ENCODE measurements around the gene TSPYL4.

The TSPYL4 gene

GRCh38 chr6:116255246-116255800, 1.4 kb upstream of the TSPYL4 start:
- ATAC-seq, result no peak
- Mint-ChIP-seq H3K4me1 (peaks cover 10% of the 10 kb centered on the region), H3K27ac (no peak overlapping the region), H3K4me3 (no peak overlapping the region), H3K27me3 (no peaks in the 10 kb centered on the region), H3K9me3 (no peaks in the 10 kb centered on the region)
- DNase-seq, result no peak

GRCh38 chr6:116254297-116255056, 602 bp upstream of the TSPYL4 start:
- no peak overlapping the region for H3K4me3 Mint-ChIP-seq
- no peak overlapping the region for H3K27ac Mint-ChIP-seq
- H3K4me1 Mint-ChIP-seq, result peaks cover 6% of the 10 kb centered on the region
- H3K9me3 Mint-ChIP-seq, result no peaks in the 10 kb centered on the region
- no peak for DNase-seq
- H3K27me3 Mint-ChIP-seq, result no peaks in the 10 kb centered on the region
- no peak for ATAC-seq

- no peaks in the 10 kb centered on the region for H3K9me3 Mint-ChIP-seq
- no peak for ATAC-seq
Measured at GRCh38 chr6:116253188-116253504, 729 bp downstream of the TSPYL4 start.

GRCh38 chr6:116251568-116252384, 2.1 kb downstream of the TSPYL4 start:
- no peak for DNase-seq
- Mint-ChIP-seq H3K27me3 (no peaks in the 10 kb centered on the region), H3K4me1 (no peaks in the 10 kb centered on the region), H3K9me3 (no peaks in the 10 kb centered on the region), H3K4me3 (no peak overlapping the region), H3K27ac (no peak overlapping the region)
- no peak for ATAC-seq

More at GRCh38 chr6:116253188-116253504, 729 bp downstream of the TSPYL4 start:
- DNase-seq, result no peak
- Mint-ChIP-seq H3K27ac (no peak overlapping the region), H3K4me1 (peaks cover 6% of the 10 kb centered on the region), H3K27me3 (no peaks in the 10 kb centered on the region), H3K4me3 (no peak overlapping the region)

- Mint-ChIP-seq H3K4me1 (no peaks in the 10 kb centered on the region), H3K4me3 (no peak overlapping the region), H3K27ac (no peak overlapping the region), H3K9me3 (no peaks in the 10 kb centered on the region), H3K27me3 (no peaks in the 10 kb centered on the region)
- no peak for ATAC-seq
- DNase-seq, result no peak
Measured at GRCh38 chr6:116248577-116248976, 5.3 kb downstream of the TSPYL4 start.

GRCh38 chr6:116247285-116247684, 6.6 kb downstream of the TSPYL4 start:
- Mint-ChIP-seq H3K9me3 (no peaks in the 10 kb centered on the region), H3K4me3 (no peak overlapping the region), H3K27ac (no peak overlapping the region), H3K27me3 (no peaks in the 10 kb centered on the region), H3K4me1 (no peaks in the 10 kb centered on the region)
- DNase-seq, result no peak
- ATAC-seq, result no peak

GRCh38 chr6:116246089-116246488, 7.8 kb downstream of the TSPYL4 start:
- H3K9me3 Mint-ChIP-seq, result no peaks in the 10 kb centered on the region

GRCh38 chr6:116244284-116244683, 9.6 kb downstream of the TSPYL4 start:
- Mint-ChIP-seq H3K4me1 (no peaks in the 10 kb centered on the region), H3K4me3 (no peak overlapping the region), H3K27me3 (no peaks in the 10 kb centered on the region), H3K9me3 (no peaks in the 10 kb centered on the region), H3K27ac (no peak overlapping the region)
- ATAC-seq, result no peak
- no peak for DNase-seq

More at GRCh38 chr6:116246089-116246488, 7.8 kb downstream of the TSPYL4 start:
- Mint-ChIP-seq H3K4me1 (no peaks in the 10 kb centered on the region), H3K4me3 (no peak overlapping the region), H3K27ac (no peak overlapping the region), H3K27me3 (no peaks in the 10 kb centered on the region)
- DNase-seq (no peak), ATAC-seq (no peak)

GRCh38 chr6:116239856-116240255, 14.0 kb downstream of the TSPYL4 start:
- H3K27me3 Mint-ChIP-seq, result no peaks in the 10 kb centered on the region
- DNase-seq (no peak), ATAC-seq (no peak)
- no peaks in the 10 kb centered on the region for H3K4me1 Mint-ChIP-seq
- H3K9me3 Mint-ChIP-seq, result no peaks in the 10 kb centered on the region
- H3K27ac Mint-ChIP-seq, result no peak overlapping the region
- no peak overlapping the region for H3K4me3 Mint-ChIP-seq

GRCh38 chr6:116239256-116239655, 14.6 kb downstream of the TSPYL4 start:
- no peaks in the 10 kb centered on the region for H3K9me3 Mint-ChIP-seq
- ATAC-seq (no peak), DNase-seq (no peak)
- no peak overlapping the region for H3K4me3 Mint-ChIP-seq
- H3K27ac Mint-ChIP-seq, result no peak overlapping the region
- no peaks in the 10 kb centered on the region for H3K27me3 Mint-ChIP-seq
- no peaks in the 10 kb centered on the region for H3K4me1 Mint-ChIP-seq

GRCh38 chr6:116238083-116238482, 15.8 kb downstream of the TSPYL4 start:
- DNase-seq (no peak), ATAC-seq (no peak)
- Mint-ChIP-seq H3K9me3 (no peaks in the 10 kb centered on the region), H3K4me3 (no peak overlapping the region), H3K27ac (peak overlapping the region in 1 of 2 donors; percentile 52), H3K27me3 (no peaks in the 10 kb centered on the region), H3K4me1 (no peaks in the 10 kb centered on the region)

GRCh38 chr6:116234689-116235088, 19.2 kb downstream of the TSPYL4 start:
- H3K27ac Mint-ChIP-seq, result no peak overlapping the region
- no peak for DNase-seq
- H3K9me3 Mint-ChIP-seq, result no peaks in the 10 kb centered on the region

GRCh38 chr6:116229287-116229913, 24.5 kb downstream of the TSPYL4 start:
- H3K4me3 Mint-ChIP-seq, result no peak overlapping the region
- no peaks in the 10 kb centered on the region for H3K27me3 Mint-ChIP-seq
- no peak overlapping the region for H3K27ac Mint-ChIP-seq
- no peaks in the 10 kb centered on the region for H3K9me3 Mint-ChIP-seq
- DNase-seq (no peak), ATAC-seq (no peak)
- H3K4me1 Mint-ChIP-seq, result no peaks in the 10 kb centered on the region

More at GRCh38 chr6:116234689-116235088, 19.2 kb downstream of the TSPYL4 start:
- ATAC-seq, result no peak
- no peaks in the 10 kb centered on the region for H3K4me1 Mint-ChIP-seq
- no peaks in the 10 kb centered on the region for H3K27me3 Mint-ChIP-seq
- H3K4me3 Mint-ChIP-seq, result no peak overlapping the region

GRCh38 chr6:116223355-116223754, 30.5 kb downstream of the TSPYL4 start:
- ATAC-seq (no peak), DNase-seq (no peak)
- H3K4me3 Mint-ChIP-seq, result no peak overlapping the region

GRCh38 chr6:116221911-116222310, 32.0 kb downstream of the TSPYL4 start:
- ATAC-seq (no peak), DNase-seq (no peak)
- H3K9me3 Mint-ChIP-seq, result no peaks in the 10 kb centered on the region
- H3K27me3 Mint-ChIP-seq, result no peaks in the 10 kb centered on the region
- no peak overlapping the region for H3K4me3 Mint-ChIP-seq
- no peaks in the 10 kb centered on the region for H3K4me1 Mint-ChIP-seq
- no peak overlapping the region for H3K27ac Mint-ChIP-seq

More at GRCh38 chr6:116223355-116223754, 30.5 kb downstream of the TSPYL4 start:
- H3K4me1 Mint-ChIP-seq, result no peaks in the 10 kb centered on the region
- H3K27ac Mint-ChIP-seq, result no peak overlapping the region
- H3K9me3 Mint-ChIP-seq, result no peaks in the 10 kb centered on the region
- no peaks in the 10 kb centered on the region for H3K27me3 Mint-ChIP-seq

- Mint-ChIP-seq H3K9me3 (no peaks in the 10 kb centered on the region), H3K4me1 (no peaks in the 10 kb centered on the region), H3K4me3 (no peak overlapping the region), H3K27me3 (no peaks in the 10 kb centered on the region), H3K27ac (no peak overlapping the region)
- no peak for ATAC-seq
- no peak for DNase-seq
Measured at GRCh38 chr6:116221067-116221466, 32.8 kb downstream of the TSPYL4 start.

All from stimulated activated naive CD8-positive, alpha-beta T cell treated with anti-CD3 and anti-CD28 coated beads, Interleukin-15, amount 100 ng/mL, for 72 hours (primary cell).